HepG2 (cell line): ENCODE data around the gene EIF2AK2.

ENCODE experiments used
- CTCF ChIP-seq: sonication (generic); formaldehyde crosslinking; IDR thresholded peaks from 2 replicates; pipeline ENCODE4 v1.5.0; 2020; ENCODE audit warnings: mild to moderate bottlenecking, missing genetic modification reagents, moderate library complexity
- PHB2 ChIP-seq: fragments of 450-650 bp; IDR thresholded peaks from 2 replicates; pipeline ENCODE4 v1.6.1; 2018; ENCODE audit not compliant: partially characterized antibody
- SALL2 ChIP-seq: sonication (generic); formaldehyde crosslinking; IDR thresholded peaks from 2 replicates; pipeline ENCODE4 v1.8.1; 2023; ENCODE audit warnings: mild to moderate bottlenecking, missing genetic modification reagents, inconsistent platforms

DNA sequence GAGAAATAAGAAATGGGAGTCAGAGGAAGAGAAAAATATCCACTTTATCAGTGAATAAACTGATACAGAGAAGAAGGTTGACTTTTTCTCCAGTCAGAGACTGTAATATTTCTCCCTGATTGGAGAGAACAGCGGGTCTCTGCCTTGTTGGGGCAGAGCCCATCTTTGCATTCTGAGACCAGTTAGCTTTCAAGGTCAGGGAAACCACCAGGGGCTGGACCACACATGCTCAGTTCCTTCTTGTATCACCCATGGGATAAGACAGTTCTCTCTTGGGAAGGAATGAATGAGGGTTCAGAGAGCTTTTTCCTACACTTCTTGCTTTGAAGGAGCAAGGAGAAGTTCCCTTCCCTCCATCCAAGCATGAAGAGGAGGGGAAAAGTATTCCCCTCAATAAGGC lies 60.2 kb downstream of the EIF2AK2 start:
- no peak for TF ChIP-seq PHB2
- TF ChIP-seq CTCF = no peak
- TF ChIP-seq SALL2 = no peak
